Muscle of back (tissue), 13 donors: ENCODE results near the gene UGT1A9. TPM values are rescaled to one million over a fixed set of nuclear protein-coding genes. Genes with fewer than 3 reads are reported as not detected.
"Not testable (repeated sequence)": the region's sequence is repeated elsewhere in the genome, so short reads cannot be mapped to it uniquely, and the experiment has no call there.

ENCODE experiments used
- DNase-seq, 3 donors: peaks; one replicate each; pipeline versions ENCODE4 v3.0.0 to v3.0.0-alpha.2; 2013
- long read RNA-seq, 9 donors: transcript quantifications; one replicate each; lab custom pipeline, GENCODE V29; 2026
- polyA plus RNA-seq, 10 donors: library from polyadenylated mRNA; unstranded; fragments of 120-200 nt; gene quantifications; one replicate each; pipeline ENCODE4 v1.2.1, GENCODE V29; 2013; ENCODE audit not compliant: insufficient read length in 10 of 10

UGT1A9 gene
- not detected for polyA plus RNA-seq
- long read RNA-seq, donor 1: 0 reads
- long read RNA-seq, donor 2: 0 reads
- long read RNA-seq, donor 3: 0 reads
- long read RNA-seq, donor 4: 0 reads
- long read RNA-seq, donor 5: 0 reads
- long read RNA-seq, donor 6: 0 reads
- long read RNA-seq, donor 7: 0 reads
- long read RNA-seq, donor 8: 0 reads
- long read RNA-seq, donor 9: 0 reads

DNA sequence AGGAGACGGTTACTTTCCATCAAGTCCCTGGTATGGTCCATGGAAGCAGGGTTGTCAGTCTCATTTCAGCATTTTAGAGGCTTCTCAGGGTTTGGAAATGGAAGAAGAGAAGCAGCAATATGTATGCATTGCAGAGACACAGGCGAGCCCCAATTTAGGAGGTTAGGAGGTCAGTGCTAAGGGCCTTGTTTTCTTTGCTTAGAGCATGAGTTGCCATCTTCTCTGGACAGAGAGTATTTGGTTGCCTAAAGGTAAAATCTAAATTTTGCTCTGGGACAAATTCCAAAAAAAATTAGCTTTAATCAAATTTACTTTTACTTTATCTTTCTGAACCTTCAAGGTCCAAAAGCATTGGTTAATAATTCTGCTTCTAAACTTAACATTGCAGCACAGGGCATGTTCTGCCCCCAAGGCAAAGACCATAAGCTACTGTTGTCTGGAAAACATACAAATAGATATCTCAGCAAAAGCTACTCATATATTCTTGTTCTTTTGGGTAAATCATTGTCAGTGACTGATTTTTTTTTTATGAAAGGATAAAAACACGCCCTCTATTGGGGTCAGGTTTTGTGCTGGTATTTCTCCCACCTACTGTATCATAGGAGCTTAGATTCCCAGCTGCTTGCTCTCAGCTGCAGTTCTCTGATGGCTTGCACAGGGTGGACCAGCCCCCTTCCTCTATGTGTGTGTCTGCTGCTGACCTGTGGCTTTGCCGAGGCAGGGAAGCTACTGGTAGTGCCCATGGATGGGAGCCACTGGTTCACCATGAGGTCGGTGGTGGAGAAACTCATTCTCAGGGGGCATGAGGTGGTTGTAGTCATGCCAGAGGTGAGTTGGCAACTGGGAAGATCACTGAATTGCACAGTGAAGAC, at the start of gene UGT1A9:
Gene UGT1A9 (plus strand): TSS at position 609 of the 872 bp plus-strand sequence. CDS start 37 bp downstream, at position 646.
- no peak for DNase-seq

DNA sequence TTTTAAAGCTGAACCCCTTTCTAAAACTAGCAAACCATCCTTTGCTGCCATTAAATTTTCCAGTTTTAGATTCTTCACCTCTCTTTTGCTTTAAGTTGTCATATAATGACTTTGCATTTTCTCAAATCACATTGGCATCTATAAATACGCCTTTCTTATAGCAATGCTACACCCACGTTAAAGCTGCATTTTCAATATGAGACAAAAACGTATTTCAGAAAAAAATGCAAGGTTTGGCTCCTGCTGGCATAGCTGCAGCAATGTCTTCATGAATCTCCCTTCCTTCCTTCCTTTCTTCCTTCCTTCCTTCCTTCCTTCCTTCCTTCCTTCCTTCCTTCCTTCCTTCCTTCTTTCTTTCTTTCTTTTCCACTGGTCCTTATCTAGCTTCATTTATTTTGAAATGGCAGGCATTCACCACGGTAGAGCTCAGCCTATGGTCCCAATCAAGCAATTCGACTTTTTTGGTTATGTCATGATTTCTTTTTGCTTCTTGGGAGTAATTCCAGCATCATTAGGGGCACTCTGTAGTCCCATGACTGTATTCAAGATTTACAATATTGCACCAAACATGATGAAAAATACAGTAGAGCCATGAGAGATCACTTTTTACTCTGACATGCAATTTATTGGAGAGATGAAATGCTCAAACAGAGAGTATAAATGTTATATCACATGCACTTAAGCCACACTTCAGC, 44.2 kb upstream of the UGT1A9 start:
- DNase-seq: no peak

DNA sequence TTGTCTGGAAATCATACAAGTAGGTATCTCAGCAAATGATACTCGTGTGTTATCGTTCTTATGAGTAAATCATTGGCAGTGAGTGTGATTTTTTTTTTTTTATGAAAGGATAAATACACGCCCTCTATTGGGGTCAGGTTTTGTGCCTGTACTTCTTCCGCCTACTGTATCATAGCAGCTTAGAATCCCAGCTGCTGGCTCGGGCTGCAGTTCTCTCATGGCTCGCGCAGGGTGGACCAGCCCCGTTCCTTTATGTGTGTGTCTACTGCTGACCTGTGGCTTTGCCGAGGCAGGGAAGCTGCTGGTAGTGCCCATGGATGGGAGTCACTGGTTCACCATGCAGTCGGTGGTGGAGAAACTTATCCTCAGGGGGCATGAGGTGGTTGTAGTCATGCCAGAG, 35.4 kb upstream of the UGT1A9 start, which contains the start of gene UGT1A10:
Gene UGT1A10 (plus strand): TSS at position 143 of the 400 bp plus-strand sequence. CDS start 75 bp downstream, at position 218.
- DNase-seq: not testable (repeated sequence)

- DNase-seq: no peak
These were observed 32.9 kb upstream of the UGT1A9 start for GRCh38 chr2:233638836-233639235.

DNA sequence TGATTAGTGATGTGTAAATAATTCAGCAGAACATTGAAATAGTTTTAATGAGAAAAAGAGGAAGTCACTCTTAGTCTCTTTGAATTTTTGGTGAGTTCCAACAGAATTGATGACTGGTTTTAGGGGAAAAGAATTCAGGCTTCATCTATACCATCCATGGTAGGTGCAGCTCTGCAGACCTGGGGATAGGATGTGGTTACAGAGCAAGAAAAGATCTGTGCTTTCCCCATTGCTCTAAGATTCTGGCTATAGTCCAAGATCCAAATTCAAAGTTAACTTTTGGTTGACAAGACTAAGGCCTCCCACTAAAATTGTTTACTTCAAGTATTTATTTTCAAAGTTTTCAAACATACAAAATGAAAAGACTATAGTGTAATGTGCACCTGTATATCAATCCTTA, 31.8 kb upstream of the UGT1A9 start:
- DNase-seq: no peak

GRCh38 chr2:233643128-233643527, 28.6 kb upstream of the UGT1A9 start:
- DNase-seq: no peak

DNA sequence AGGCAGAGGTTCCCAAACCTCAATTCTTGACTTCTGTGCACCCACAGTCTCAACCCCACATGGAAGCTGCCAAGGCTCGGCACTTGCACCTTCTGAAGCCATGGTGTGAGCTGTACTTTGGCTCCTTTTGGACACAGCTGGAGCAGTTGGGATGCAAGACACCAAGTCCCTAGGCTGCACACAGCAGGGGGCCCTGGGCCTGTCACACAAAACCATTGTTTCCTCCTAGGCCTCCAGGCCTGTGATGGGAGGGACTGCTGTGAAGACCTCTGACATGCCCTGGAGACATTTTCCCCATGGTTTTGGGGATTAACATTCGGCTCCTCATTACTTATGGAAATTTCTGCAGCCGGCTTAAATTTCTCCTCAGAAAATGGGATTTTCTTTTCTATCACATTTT, 25.7 kb upstream of the UGT1A9 start:
- DNase-seq: not testable (repeated sequence)

GRCh38 chr2:233650981-233651380, 20.7 kb upstream of the UGT1A9 start:
- DNase-seq: no peak

- DNase-seq: no peak
These were observed 20.3 kb upstream of the UGT1A9 start for GRCh38 chr2:233651430-233651829.

GRCh38 chr2:233654501-233654900, 17.2 kb upstream of the UGT1A9 start:
- no peak for DNase-seq

- DNase-seq: no peak
These were observed 16.7 kb upstream of the UGT1A9 start for GRCh38 chr2:233655043-233655442.

- not testable (repeated sequence) for DNase-seq
These were observed 15.8 kb upstream of the UGT1A9 start for GRCh38 chr2:233655943-233656342.

DNA sequence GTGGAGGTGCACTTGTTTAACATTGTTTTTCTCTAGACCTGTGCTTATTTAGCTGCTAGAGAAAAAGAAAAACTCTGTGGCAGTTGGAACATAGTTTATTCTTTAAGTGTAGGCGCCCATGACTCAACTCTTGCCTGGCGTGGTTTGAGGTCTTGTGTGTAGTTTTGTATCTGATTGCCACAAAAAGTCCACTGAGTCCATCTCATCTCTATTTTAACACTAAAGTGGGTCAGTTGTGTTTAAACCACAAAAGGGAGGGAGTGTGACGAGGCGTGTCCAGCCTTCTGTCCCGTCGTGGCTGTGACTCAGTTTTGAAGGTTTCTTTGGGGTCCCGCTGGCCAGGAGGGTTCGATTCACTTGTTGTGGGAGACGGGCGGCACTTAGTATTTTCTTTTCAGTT, 15.3 kb upstream of the UGT1A9 start:
- DNase-seq: no peak

GRCh38 chr2:233658610-233659009, 13.1 kb upstream of the UGT1A9 start:
- DNase-seq: no peak

GRCh38 chr2:233663911-233664310, 7.8 kb upstream of the UGT1A9 start:
- no peak for DNase-seq

GRCh38 chr2:233668605-233669260, 3.0 kb upstream of the UGT1A9 start:
- DNase-seq: no peak

DNA sequence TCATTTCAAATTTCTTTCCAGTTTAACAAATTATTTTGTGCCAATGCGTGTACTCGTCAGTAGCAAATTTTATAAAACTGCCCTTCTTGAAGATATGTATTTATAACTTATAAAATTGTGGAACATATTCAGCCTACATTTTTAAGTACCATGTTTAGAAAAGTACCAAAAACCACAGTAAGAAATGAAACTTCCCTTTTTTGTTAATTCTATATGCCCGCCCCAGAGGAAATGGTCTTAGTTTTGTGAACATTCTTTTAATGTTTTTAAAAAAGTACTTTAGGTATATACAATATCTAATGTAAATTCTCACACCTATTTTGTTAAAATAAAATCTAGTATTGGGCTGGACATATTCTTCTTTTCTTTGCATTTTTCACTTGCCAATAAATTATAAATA, 1.2 kb downstream of the UGT1A9 start:
- no peak for DNase-seq

GRCh38 chr2:233673896-233674295, 2.2 kb downstream of the UGT1A9 start:
- DNase-seq: no peak

GRCh38 chr2:233674314-233674713, 2.6 kb downstream of the UGT1A9 start:
- no peak for DNase-seq

DNA sequence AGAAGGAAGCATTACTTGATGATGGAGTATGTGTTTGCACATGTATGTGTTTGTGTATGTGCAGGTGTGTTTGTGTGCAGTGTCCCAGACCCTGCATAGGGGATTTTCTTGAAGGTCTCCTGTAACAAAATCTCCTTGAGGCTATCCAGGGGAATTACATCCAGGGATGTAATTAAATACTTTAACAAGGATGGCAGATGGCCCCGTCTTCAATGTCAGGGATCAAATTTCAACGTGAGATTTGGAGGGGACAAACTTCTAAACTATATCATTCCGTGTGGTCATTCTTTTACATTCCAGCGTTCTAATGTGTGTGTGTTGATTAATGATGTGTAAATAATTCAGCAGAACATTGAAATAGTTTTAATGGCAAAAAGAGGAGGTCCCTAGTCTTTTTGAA, 3.3 kb downstream of the UGT1A9 start:
- no peak for DNase-seq

DNA sequence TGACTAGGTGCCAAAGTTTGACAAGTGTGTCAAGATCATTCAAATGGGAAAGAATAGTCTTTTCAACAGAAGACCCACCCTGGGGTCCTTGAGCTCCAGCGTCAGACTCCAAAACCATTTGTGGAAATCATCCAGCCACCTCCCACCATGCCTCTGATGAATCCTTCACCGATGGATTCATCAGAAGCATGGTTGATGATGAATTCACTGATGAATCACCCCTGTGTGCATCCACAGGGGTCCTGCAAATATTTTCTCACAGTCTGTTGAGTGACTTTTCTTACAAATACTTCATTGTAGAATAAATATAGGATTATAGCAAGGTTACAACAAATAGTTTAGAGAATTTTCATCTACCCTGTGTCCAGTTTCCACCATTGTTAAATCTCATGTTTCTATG, 4.3 kb downstream of the UGT1A9 start:
- no peak for DNase-seq

DNA sequence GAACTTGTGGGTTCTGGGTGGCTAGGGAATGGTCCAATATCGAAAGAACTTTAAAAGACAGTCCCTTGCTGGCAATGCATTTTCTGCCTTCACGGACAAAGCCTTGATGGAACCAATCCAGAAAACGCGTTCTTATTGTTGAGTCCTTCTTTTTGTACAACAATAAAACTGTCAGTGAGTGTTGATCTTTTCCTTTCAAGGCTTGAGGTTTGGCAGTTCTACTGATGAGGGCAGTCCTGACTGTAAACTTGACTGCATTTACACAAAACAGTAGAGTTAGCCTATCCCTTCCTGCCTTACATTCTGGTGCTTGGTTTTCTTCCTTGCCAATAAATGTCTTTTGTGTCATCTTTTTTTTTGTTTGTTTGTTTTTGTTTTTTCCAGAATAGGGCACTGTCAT, 7.5 kb downstream of the UGT1A9 start:
- DNase-seq: no peak
